Measurements from ENCODE around the gene IL37.
"Not testable (repeated sequence)": the region's sequence is repeated elsewhere in the genome, so short reads cannot be mapped to it uniquely, and the experiment has no call there.

The IL37 gene

DNA sequence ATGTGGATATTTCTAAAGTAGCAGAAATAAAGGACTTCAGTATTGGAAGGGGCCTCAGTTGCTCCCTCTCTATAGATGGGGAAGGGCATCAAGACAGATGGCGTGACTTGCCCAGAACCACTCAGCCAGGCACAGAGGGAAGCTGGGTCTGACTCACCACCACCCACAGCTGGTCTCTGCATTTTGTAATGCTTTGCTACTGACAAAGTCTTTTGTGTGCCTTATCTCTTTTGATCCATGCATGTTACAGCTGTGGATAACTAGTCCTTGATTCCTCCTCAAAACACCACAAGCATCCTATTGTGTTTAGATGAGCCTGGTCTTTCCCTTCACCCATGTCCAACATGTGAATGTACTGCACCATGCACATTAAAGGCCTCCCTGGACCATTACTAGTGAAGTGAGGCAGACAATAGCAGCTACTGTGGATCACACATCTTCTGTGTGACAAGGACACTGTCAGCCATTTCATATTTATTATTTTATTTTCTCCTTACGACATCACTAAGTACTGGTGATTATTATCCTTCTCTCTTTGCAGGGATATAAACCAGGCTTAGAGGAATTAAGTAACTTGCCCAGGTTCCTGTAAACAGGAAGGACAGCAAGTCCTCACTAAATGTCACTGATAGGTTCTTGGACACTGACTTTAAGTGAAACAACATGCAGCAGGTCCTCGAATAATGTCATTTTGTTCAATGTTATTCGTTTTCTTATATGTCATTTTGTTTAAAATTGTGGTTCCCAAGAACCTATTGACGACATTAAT, 29.6 kb upstream of the IL37 start:
- Mint-ChIP-seq H3K9me3 (no peaks in the 10 kb centered on the region), H3K4me3 (no peak overlapping the region), H3K27ac (peak overlapping the region; percentile 75), H3K4me1 (peaks cover 32% of the 10 kb centered on the region), H3K36me3 (ENCODE audit: low read depth) (no peaks in the 10 kb centered on the region), H3K27me3 (no peaks in the 10 kb centered on the region)
- ATAC-seq (peak; percentile 80), DNase-seq (peak; percentile 49)

- no peaks in the 10 kb centered on the region for H3K27me3 Mint-ChIP-seq
- no peak overlapping the region for H3K4me3 Mint-ChIP-seq
- no peak overlapping the region for H3K27ac Mint-ChIP-seq
- H3K4me1 Mint-ChIP-seq = peaks cover 32% of the 10 kb centered on the region
- no peaks in the 10 kb centered on the region for H3K9me3 Mint-ChIP-seq
- DNase-seq (no peak), ATAC-seq (no peak)
- no peaks in the 10 kb centered on the region for H3K36me3 Mint-ChIP-seq (ENCODE audit: low read depth)
These were observed 27.3 kb upstream of the IL37 start for GRCh38 chr2:112883669-112884068.

GRCh38 chr2:112884869-112885505, 26.0 kb upstream of the IL37 start:
- H3K4me1 Mint-ChIP-seq = peaks cover 25% of the 10 kb centered on the region
- H3K27ac Mint-ChIP-seq = peak overlapping the region; percentile 25
- H3K27me3 Mint-ChIP-seq = no peaks in the 10 kb centered on the region
- DNase-seq (peak; percentile 77), ATAC-seq (peak; percentile 47)
- no peak overlapping the region for H3K4me3 Mint-ChIP-seq
- no peaks in the 10 kb centered on the region for H3K9me3 Mint-ChIP-seq
- H3K36me3 Mint-ChIP-seq (ENCODE audit: low read depth) = no peaks in the 10 kb centered on the region

- peaks cover 20% of the 10 kb centered on the region for H3K4me1 Mint-ChIP-seq
- ATAC-seq (no peak), DNase-seq (no peak)
- H3K4me3 Mint-ChIP-seq = no peak overlapping the region
- no peak overlapping the region for H3K27ac Mint-ChIP-seq
- H3K9me3 Mint-ChIP-seq = no peaks in the 10 kb centered on the region
- H3K27me3 Mint-ChIP-seq = no peaks in the 10 kb centered on the region
- no peaks in the 10 kb centered on the region for H3K36me3 Mint-ChIP-seq (ENCODE audit: low read depth)
These were observed 25.5 kb upstream of the IL37 start for GRCh38 chr2:112885506-112885902.

DNA sequence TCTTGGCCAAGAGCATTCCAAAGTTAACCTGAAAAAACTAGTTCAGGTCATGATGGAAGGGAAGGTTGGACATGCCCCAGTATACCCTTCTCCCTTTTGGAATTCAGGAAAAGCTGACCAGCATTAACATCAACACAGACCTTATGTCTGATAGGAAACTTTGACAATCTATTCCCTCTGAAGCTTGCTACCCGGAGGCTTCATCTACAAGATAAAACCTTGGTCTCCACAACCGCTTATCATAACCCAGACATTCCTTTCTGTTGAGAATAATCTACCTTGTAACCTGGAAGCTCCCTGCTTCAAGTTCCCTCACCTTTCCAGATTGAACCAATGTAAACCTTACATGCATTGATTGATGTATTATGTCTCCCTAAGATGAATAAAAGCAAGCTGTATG, 24.7 kb upstream of the IL37 start:
- H3K4me1 Mint-ChIP-seq = peaks cover 12% of the 10 kb centered on the region
- no peak for DNase-seq
- H3K27me3 Mint-ChIP-seq = no peaks in the 10 kb centered on the region
- no peak for ATAC-seq
- H3K36me3 Mint-ChIP-seq (ENCODE audit: low read depth) = no peaks in the 10 kb centered on the region
- H3K27ac Mint-ChIP-seq = no peak overlapping the region
- no peak overlapping the region for H3K4me3 Mint-ChIP-seq
- no peaks in the 10 kb centered on the region for H3K9me3 Mint-ChIP-seq

DNA sequence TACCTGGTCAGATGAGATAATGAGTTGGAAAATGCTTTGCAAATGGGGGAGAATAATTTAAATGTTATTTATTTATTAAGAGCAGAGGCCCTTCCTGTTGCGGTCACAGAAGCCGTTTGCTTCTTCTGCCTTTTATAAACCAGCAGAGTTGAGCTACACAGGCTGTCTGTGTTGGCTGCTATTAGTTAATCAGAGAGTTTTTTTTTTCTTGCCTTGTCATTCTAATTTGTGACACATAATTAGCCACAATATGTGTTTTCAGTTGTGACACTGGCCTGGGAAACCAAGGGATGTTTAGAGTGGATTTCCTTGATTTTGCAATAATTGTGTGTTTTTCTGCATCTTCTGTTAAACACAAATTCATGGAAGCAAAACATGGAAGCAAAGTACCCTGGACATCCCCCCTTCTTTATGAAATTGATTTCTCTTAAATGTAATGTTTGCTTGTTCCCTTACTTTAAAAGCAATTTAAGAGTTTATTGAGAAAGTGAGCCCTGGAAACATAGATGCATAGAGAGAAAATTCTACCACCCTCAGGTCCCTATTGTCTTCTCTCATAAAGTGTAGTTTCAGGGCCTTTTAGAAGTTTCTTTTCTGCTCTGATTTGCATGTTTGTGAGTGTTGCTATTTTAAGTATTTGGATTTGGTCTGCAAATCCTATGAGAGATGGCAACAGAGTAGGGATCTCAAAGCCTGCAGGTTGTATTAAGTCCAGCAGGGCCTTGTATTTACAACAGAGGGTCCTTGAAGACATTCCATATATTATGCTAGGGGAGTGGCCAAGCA, 22.8 kb upstream of the IL37 start:
- Mint-ChIP-seq H3K36me3 (ENCODE audit: low read depth) (no peaks in the 10 kb centered on the region), H3K27ac (no peak overlapping the region), H3K27me3 (no peaks in the 10 kb centered on the region), H3K4me3 (no peak overlapping the region), H3K9me3 (no peaks in the 10 kb centered on the region), H3K4me1 (peaks cover 8% of the 10 kb centered on the region)
- no peak for DNase-seq
- ATAC-seq = no peak

GRCh38 chr2:112889976-112890375, 21.0 kb upstream of the IL37 start:
- ATAC-seq (no peak), DNase-seq (no peak)
- Mint-ChIP-seq H3K4me1 (peaks cover 4% of the 10 kb centered on the region), H3K27me3 (no peaks in the 10 kb centered on the region), H3K9me3 (no peaks in the 10 kb centered on the region), H3K4me3 (no peak overlapping the region), H3K36me3 (ENCODE audit: low read depth) (no peaks in the 10 kb centered on the region), H3K27ac (no peak overlapping the region)

DNA sequence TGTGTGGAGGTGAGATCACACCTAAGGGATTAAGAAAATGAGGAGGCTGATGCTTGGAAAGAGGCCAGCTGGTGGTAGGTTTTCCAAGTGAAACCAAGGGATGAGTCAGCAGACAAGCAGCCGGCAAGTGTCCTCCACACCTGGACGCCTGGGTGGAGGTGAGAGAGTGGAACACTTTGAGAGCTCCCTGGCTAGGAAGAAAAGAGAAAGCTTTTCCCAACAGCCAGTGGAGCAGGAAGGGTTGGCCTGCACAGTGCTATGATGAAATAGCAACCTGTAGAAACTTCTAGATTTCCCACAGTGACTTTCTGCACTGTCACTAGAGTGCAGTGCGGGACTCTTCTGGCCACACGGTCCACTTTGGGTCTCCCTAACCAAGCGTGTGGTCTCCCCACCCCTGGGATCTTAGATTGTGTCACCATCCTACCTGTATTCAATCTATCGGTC, 19.6 kb upstream of the IL37 start:
- Mint-ChIP-seq H3K9me3 (no peaks in the 10 kb centered on the region), H3K36me3 (ENCODE audit: low read depth) (no peaks in the 10 kb centered on the region), H3K27me3 (peaks cover 2% of the 10 kb centered on the region), H3K4me1 (no peaks in the 10 kb centered on the region), H3K4me3 (no peak overlapping the region), H3K27ac (no peak overlapping the region)
- DNase-seq (no peak), ATAC-seq (no peak)

- Mint-ChIP-seq H3K4me1 (no peaks in the 10 kb centered on the region), H3K27ac (no peak overlapping the region), H3K4me3 (no peak overlapping the region), H3K36me3 (ENCODE audit: low read depth) (no peaks in the 10 kb centered on the region), H3K9me3 (no peaks in the 10 kb centered on the region), H3K27me3 (peaks cover 5% of the 10 kb centered on the region)
- ATAC-seq (no peak), DNase-seq (no peak)
These were observed 17.2 kb upstream of the IL37 start for GRCh38 chr2:112893752-112894151.

DNA sequence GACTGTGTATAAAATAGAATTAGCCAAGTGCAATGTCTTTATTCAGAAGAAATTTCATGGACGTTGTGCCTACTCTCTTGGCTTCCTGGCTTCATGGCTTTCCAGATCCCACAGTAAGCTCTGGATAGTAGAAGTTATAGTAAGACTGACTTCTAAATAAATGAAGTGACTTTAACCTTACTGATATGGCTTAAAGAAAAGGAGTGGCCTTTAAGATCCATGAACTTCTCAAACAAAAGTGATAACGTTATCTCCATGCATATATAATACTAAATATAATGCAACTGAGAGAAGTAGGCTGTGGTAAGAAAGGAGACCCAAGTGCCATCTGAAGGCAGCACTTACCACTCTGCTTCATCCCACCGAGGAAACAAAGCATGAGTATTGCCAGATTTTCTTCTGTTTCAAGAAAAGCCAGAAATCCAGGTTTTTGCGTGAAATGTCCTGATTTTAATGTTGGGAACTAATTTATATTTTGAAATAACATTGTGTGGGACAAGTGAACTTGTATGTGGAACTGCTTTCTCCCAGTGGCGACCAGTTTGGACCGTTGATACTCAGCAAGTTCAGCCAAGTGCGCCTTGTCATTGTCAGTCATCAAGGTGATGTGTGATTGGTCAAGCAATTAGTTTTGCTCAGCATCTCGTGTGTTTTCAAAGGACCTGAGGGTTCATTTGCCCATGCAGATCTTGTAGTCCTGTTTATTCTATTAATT, 13.9 kb upstream of the IL37 start:
- DNase-seq (no peak), ATAC-seq (no peak)
- H3K27me3 Mint-ChIP-seq = peaks cover 5% of the 10 kb centered on the region
- no peaks in the 10 kb centered on the region for H3K4me1 Mint-ChIP-seq
- no peak overlapping the region for H3K27ac Mint-ChIP-seq
- no peak overlapping the region for H3K4me3 Mint-ChIP-seq
- no peaks in the 10 kb centered on the region for H3K36me3 Mint-ChIP-seq (ENCODE audit: low read depth)
- no peaks in the 10 kb centered on the region for H3K9me3 Mint-ChIP-seq

DNA sequence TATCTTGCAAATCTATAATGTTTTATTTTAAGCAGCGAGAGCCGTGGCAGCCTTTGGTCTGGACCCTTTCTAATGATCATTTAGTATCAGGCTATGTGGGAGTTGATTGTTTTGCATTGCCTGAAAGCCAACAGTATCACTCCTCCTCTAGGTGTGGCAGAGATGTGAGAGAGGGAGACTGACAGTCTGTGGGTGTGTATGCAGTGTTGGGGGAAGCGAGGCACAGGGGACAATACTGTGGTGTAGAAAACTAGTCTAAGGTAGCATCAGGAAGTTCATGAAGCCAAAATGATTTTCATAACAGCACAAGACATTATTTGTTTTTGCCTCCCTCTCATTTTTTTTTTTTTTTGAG, 13.4 kb upstream of the IL37 start:
- Mint-ChIP-seq H3K27me3 (peaks cover 5% of the 10 kb centered on the region), H3K9me3 (no peaks in the 10 kb centered on the region), H3K27ac (no peak overlapping the region), H3K4me3 (no peak overlapping the region), H3K4me1 (no peaks in the 10 kb centered on the region), H3K36me3 (ENCODE audit: low read depth) (no peaks in the 10 kb centered on the region)
- DNase-seq (no peak), ATAC-seq (no peak)

DNA sequence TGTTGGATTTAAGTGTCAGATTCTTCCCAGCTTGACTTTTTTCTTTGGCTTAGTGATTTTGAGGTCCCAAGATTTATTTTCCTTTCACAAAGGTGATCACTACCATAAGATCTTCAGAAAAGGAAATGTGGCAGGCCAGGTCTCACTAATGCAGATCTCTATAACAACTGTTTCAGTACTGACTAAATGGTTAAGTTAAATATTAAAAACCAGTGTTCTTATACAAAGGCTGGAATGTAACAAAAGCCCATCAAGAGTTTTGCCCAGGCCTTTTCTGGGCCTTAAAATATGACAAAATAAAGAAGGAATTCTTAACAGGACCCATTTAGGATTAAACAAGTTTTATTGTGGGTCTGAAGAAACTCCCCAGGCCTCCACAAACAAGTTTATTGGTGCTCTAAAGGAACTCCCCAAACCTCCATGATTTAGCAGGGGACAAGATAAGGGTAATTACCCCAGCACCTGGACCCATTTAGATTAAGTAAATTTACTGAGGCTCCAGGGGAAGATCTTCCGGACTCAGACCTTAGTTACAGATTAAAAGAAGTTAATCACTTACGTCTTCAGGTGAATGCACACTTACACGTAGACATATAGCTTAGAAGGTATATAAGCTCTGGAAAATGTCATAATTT, 9.4 kb upstream of the IL37 start:
- not testable (repeated sequence) for ATAC-seq; DNase-seq; H3K36me3 Mint-ChIP-seq (ENCODE audit: low read depth); H3K27ac Mint-ChIP-seq; H3K4me1 Mint-ChIP-seq; H3K27me3 Mint-ChIP-seq; H3K9me3 Mint-ChIP-seq; H3K4me3 Mint-ChIP-seq

DNA sequence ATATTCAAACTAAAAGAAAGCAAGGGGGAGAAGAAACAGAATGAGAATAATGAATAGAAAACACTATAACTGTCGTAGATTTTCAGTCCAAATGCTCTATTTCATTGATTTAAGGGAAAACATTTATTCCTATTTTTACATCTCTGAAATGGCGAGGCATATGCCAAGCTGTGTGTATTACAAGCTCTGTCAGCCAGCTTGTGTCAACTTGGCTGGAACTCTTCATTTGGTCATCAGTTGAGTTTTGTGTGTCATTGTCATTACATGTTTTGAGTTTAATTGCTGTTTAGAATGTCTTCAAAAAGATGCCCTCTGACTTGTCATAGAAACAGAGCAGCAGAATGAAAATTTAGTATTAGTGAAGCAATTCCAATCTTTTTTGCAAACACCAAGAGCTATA, 8.1 kb upstream of the IL37 start:
- no peaks in the 10 kb centered on the region for H3K27me3 Mint-ChIP-seq

DNA sequence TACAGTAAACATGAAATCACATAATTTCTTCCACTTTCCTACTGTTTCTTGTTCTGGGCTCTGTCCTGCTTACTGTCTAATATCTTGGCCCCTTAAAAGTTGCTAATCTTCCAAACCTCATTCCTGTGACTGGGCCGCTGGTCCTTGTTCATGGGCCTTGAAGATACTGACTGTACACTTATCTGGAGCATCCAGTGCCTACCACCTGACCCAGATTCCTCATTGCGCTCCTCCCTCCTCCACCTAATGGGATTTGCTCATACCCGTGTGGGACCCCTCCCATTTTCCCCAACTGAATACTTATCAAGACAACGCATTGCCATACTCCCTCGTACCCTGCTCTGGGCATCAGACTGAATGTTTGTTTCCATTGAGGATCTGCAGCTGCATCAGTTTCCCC, 6.1 kb upstream of the IL37 start:
- no peaks in the 10 kb centered on the region for H3K27me3 Mint-ChIP-seq
- no peak overlapping the region for H3K4me3 Mint-ChIP-seq
- ATAC-seq = no peak

More for the DNA sequence above, 8.1 kb upstream of the IL37 start:
- Mint-ChIP-seq H3K9me3 (no peaks in the 10 kb centered on the region), H3K36me3 (ENCODE audit: low read depth) (no peaks in the 10 kb centered on the region), H3K4me3 (no peak overlapping the region), H3K27ac (no peak overlapping the region), H3K4me1 (no peaks in the 10 kb centered on the region)
- ATAC-seq (no peak), DNase-seq (no peak)

More for the DNA sequence above, 6.1 kb upstream of the IL37 start:
- no peak for DNase-seq
- Mint-ChIP-seq H3K4me1 (no peaks in the 10 kb centered on the region), H3K27ac (no peak overlapping the region), H3K9me3 (peaks cover 4% of the 10 kb centered on the region), H3K36me3 (ENCODE audit: low read depth) (no peaks in the 10 kb centered on the region)

Measured in activated naive CD8-positive, alpha-beta T cell treated with anti-CD3 and anti-CD28 coated beads, Interleukin-2, amount 50 U/mL, for 24 hours (primary cell).